HG03095 (cell line): ENCODE data around the gene MPLKIP.
A peak's percentile ranks its signal among the peaks of the same experiment; 100 is the strongest.
"Not testable (repeated sequence)": the region's sequence is repeated elsewhere in the genome, so short reads cannot be mapped to it uniquely, and the experiment has no call there.

ENCODE experiments used
- ATAC-seq: cut with Tn5 transposase; IDR thresholded peaks from one replicate; pipeline ENCODE4 v1.9.1; 2021; ENCODE audit warnings: moderate library complexity; ENCODE audit not compliant: unreplicated experiment

Gene MPLKIP

DNA sequence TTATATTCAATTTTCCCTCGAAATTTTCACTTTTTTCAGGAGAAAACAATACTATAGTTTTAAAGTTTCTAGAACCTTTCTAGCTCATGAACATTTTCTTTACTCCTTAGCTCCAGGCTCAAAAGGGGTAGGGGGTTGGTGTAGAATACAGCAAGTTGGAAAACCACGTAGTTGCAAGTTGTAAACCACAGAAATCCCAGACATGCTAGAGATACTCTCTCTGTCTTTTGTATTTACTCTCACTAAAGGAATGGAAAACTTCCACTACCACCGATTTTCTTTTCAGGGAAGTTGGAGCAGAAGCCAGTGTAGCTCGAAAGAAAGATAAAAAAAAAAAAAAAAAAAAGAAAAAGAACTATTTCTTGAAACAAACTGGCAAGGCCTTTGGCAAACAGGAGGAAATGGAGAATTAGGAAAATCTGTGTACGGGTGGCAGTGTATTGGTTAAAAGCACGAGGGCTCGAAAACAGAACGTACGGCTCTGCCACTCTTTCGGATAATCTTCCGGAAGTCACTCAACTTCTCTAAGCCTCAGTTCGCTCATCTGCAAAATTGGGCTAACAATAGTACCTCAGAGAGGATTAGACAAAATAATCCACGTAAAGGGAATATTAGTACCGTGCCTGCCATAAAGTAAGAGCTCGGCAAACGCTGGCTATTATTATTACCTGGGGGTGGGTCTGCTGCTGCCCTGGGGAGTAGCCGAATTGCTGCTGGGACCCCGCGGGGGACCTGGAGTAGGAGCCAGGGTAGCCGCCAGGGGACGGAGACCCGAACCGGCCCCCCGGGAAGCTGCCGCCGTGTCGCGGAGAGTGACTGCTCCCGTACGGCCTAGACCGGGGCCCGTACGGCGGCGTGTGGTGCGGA lies 628 bp downstream of the MPLKIP start:
- peak; percentile 11 for ATAC-seq

DNA sequence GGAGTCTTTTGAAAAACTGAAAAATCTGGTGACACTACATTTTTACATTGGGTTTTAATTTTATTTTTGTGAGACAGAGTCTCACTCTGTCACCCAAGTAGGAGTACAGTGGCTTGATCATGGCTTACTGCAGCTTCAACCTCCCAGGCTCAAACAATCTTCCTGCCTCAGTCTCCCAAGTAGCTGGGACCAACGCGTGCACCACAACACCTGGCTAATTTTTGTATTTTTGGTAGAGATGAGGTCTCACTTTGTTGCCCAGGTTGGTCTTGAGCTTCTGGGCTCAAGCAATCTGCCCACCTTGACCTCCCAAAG lies 11.5 kb downstream of the MPLKIP start:
- no peak for ATAC-seq

DNA sequence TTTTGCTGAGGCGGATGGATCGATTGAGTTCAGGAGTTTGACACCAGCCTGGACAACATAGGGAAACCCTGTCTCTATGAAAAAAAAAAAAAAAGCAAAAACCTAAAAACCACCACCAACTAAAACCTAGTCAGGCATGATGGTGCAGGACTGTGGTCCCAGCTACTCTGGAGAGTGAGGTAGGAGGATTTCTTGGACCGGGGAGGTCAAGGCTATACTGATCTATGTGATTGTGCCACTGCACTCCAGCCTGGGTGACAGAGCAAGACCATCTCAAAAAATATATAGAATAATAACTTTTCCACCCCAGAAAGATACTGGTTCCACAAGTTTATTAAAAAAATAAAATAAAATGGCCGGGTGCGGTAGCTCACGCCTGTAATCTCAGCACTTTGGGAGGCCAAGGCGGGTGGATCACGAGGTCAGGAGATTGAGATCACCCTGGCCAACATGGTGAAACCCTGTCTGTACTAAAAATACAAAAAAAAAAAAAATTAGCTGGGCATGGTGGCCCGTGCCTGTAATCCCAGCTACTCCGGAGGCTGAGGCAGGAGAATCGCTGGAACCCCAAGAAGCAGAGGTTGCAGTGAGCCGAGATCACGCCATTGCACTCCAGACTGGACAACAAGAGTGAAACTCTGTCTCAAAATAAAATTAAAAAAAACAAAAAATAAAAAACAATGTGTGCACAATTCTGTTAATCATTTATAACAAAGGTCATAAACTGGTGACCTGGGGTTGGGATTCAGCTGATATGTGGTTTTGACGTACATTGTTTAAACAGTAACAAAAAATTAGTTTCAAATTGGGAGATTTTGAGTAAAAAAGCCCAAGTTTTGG lies 12.1 kb downstream of the MPLKIP start:
- not testable (repeated sequence) for ATAC-seq

DNA sequence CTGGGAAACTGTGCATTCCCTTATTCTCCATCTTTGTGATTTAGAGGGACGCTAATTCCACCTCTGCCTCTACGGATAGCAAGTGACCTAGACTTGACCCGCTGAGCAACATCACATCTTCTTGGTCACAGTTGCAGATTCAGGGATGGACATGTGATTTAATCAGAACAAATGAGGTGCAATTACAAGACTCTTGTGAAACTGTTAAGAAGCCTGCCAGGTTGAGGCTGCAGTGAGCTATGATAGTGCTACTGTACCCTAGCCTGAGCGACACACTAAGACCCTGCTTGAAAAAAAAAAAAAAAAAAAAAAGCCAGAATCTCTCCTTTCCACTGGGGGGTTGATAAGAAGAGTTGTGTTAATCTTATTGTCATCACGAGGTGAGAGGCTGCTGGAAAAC lies 14.4 kb downstream of the MPLKIP start:
- ATAC-seq: no peak

DNA sequence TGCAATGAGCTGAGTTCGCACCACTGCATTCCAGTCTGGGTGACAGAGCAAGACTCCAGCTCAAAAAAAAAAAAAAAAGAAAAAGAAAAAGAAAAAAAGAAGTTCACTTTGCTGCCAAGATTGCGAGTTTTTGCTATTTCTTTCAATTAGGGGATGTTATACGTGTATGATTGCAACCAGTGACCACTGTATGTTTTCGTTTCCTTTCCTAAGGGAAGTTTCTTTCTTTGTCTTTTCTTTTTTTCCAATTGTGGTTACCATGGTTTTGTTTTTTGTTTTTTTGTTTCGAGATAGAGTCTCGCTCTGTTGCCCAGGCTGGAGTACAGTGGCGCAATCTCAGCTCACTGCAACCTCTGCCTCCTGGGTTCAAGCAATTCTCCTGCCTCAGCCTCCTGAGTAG lies 16.2 kb downstream of the MPLKIP start:
- not testable (repeated sequence) for ATAC-seq

DNA sequence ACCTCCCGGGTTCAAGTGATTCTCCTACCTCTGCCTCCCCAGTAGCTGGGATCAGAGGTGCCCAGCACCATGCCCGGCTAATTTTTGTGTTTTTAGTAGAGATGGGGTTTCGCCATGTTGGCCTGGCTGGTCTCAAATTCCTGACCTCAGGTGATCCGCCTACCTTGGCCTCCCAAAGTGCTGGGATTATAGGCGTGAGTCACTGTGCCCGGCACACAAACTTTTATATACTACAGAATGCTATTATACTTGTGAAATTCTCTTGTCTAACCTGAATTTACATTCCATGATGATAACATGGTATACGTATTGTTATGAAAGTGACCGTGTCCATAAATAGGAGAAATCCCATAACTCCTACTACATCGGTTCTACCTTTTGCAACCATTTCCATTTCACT lies 17.2 kb downstream of the MPLKIP start:
- ATAC-seq: not testable (repeated sequence)

DNA sequence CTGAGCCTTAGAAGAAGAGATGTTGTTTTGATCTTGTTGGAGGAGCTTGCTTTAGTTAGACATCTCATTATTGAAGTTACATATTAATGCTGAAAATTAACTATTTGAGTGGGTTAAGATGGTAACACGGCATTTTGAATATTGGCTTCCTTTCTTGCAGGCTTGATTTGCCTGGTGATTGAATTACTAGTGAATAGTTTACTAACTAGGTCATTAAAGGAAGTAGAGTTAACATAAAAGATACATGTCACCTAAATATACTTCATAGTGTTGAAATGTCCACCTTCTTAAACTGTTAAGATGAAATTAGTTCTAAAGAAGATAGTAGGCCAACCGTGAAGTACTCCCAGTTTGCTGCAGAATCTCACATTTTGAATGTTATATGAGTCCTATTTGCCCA lies 18.5 kb downstream of the MPLKIP start:
- no peak for ATAC-seq

DNA sequence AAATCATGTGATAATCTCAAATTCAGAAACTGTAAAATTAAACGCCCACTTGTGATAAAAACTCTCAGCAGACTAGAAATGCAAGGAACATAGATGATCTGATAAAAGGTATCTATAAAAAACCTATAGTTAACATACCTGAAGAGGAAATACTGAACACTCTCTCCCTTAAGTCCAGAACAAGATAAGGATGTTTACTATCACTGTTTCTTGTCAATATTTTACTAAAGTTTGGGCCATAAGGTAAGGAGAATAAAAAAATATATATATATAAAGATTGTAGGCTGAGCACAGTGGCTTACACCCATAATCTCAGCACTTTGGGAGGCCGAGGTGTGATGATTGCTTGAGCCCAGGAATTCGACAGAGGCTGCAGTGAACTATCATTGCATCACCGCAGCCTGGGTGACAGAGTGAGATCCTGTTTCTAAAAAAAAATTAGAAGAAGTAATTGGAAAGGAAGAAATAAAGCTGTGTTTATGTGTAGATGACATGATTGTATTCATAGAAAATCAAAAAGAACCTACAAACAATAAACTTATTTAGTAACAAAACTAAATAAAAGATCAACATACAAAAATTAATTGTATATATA lies 28.4 kb downstream of the MPLKIP start:
- no peak for ATAC-seq

DNA sequence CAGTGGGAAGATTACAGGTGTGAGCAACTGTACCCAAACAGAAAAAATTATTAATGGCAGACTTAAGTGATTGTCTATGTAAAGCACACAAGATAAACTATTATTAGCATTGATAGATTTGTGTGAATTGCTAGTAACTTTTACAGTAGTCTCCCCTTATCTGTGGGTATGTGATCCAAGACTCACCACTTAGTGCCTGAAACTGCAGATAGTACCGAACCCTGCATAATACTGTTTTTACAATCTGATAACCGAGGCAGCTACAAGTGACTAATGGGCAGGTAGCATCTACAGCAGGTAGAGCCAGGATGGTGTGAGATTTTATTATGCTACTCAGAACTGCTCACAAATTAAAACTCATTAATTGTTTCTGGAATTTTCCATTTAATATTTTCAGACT lies 31.5 kb downstream of the MPLKIP start:
- no peak for ATAC-seq

DNA sequence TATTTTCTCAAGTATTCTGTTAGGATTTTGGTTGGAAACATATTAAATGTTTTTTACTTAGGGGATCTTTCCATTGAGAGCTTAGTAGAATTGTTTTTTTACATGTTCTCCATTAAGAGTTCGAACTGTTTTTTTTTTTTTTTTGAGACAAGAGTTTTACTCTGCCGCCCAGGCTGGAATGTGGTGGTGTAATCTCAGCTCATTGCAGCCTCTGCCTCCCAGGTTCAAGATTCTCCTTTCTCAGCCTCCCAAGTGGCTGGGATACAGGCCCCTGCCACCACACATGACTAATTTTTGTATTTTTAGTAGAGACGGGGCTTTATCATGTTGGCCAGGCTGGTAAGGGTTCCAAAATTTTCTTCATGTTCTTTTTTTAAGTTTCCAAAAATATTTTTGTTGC lies 33.2 kb downstream of the MPLKIP start:
- no peak for ATAC-seq

DNA sequence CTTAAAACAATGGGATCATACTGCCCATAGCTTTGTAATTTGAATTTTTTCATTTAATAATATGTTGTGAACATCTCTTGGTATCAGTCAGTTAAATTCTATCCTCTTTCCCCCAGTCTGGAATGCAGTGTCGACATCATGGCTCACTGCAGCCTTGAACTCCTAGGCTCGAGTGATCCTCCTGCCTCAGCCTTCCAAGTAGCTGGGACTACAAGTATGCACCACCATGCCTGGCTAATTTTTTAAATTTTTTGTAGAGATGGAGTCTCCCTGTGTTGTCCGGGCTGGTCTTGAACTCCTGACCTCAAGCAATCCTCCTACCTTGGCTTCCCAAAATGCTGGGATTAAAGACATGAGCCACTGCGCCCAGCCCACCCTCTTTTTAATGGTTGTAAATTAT lies 34.6 kb downstream of the MPLKIP start:
- no peak for ATAC-seq

DNA sequence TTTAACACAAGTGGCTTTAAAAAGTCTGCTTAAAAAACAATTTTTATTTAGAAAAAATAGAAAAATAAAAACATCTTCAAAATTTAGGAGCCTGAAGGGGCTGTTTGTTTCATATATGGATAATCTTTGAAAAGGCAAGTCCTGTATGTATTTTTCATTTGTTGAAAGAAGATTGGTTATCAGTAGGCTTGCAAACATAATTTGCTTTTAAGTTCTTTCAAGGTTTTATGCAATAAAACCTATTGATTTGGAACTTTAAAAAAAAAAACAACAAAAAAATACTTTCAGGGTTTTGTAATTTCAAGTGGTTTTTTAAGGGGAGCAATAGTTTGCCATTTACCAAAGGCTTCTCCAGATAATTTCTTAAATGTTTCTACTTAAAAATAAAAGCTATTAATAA lies 35.6 kb downstream of the MPLKIP start:
- no peak for ATAC-seq

DNA sequence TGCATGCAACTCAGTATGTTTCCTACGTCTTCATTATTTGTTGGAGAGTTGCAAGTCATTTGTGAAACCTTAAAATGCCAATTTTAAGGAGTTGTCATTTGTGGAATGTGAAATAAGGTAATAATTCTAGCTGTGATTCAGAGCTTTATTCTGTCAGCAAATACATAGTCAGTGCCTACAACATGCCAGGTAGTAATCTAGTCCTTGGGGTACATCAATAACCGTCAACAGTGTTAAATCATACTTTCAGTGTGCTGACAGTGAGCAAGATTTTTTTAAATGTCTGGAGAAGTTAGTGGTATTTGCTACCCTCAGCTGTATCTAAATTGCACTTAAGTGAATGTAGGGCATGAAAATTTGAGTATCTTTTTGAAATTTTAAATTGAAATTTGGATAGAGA lies 36.7 kb downstream of the MPLKIP start:
- no peak for ATAC-seq

DNA sequence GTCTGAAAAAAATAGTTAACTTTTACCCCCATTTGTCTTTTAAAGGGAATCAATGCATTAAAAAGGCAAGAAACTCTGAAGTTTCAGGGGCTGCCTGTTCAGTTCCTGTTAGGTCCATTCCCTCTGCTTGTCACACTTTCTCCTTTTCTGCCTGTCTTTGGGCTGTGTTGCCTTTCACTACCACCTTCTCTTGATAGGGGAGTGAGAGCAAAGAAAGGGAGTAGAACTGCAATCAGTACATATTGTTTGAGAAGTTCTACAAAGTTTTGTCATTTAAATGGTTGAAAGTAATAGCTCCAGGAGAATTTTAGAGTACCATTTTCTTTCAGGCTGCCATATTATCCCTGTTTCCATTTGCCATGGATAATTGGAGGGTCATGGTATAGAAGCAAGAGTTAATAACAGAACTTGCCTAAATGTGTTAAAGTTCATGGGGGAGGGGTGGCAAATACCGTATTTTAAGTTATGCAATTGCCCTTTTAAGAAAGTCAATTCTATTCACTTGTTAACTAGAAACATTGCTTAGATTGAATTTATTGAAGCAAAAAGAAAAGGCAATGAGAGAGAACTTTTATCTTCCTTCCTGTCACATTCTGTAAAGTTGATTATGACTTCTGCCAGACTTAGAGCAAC lies 38.6 kb downstream of the MPLKIP start:
- ATAC-seq: no peak

DNA sequence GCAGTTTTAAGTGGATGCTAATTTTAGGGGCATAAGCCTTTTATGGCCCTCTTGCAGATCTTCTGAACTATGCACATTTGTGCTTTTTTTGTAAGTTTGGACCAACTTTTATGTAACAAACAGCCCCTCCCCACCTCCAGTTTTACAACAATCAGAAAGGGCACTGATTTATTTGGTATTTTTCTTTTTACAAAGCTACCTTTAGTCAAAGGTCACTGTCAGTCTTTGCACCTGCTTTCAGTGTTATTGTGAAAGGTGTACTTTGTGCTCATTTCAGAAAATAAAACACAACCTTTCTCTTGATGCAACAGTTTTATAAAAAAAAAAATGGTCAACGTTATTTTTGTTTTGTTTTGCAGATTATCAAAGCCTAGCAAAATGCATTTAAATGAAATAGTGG lies 39.2 kb downstream of the MPLKIP start:
- no peak for ATAC-seq

DNA sequence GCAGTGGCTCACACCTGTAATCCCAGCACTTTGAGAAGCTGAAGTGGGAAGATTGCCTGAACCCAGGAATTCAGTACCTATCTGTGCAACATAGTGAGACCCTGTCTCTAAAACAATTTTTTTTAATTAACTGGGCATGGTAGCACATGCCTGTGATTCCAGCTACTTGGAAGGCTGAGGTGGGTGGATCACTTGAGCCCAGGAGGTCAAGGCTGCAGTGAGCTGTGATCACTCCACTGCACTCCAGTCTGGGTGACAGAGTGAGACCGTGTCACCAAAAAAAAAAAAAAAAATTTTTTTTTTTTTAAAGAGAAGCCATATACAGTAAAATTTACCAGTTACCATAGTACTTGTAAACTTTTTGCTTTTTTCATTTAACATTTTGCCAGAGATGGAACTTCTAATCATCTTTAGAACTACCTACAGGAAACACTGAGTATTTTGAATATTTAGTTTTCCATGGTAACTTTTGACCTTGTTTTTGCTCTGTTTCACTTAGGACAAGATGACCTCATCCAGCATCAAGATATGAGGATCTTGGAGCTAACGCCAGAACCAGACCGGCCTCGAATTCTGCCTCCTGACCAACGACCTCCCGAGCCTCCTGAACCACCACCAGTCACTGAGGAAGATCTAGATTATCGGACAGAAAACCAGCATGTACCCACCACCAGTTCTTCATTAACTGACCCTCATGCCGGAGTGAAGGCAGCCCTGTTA lies 40.6 kb downstream of the MPLKIP start:
- ATAC-seq: no peak

DNA sequence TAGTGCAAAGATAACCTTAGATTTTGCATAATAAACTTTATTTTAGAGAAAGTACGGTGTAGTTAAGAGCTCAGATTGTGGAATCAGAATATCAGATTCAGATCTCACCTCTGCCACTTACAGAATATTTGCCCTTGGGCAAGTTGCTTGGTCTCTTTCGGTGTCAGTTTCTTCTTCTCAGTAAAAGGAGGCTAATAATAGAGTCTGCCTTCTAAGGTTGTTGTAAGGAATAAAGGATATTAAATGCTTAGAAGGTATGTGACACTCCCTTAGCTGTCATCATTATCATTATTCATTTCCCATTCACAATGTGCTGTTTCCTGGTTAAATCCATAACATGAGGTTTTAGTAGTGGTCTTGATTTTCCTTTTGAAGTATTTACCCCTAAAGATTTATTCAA lies 42.2 kb downstream of the MPLKIP start:
- ATAC-seq: no peak

DNA sequence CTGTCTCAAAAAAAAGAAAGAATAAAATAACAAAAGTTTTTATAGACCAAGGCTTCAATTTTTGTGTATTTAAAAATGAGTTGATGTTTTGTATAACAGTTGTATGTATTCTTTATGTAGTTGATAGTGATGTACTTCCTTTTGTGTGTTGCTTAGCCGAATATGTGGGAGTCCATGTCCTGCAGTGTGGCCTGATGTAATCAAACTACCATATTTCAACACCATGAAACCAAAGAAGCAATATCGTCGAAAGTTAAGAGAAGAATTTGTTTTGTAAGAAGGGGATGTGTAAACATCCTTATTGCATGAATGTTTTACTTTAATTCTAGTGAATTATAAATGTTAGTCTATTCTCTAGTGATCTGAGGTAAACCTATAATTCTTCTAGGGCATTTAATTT lies 56.6 kb downstream of the MPLKIP start:
- ATAC-seq: no peak
